Neural cell (in vitro differentiated cells): Measurements from ENCODE around the gene ABCC11. TPM values are rescaled to one million over a fixed set of nuclear protein-coding genes. Genes with fewer than 3 reads are reported as not detected.

Experiments used
- H2AFZ ChIP-seq: fragments of 200-600, 300-800 bp; sonication (generic), shearing (Covaris generic); 2 replicates; pipeline ENCODE4 v1.6.0; 2014; ENCODE audit warnings: low read depth, mild to moderate bottlenecking, antibody characterized with exemption, low read length, moderate library complexity
- H3F3A ChIP-seq: fragments of 200-600 bp; shearing (Covaris generic); 2 replicates; pipeline ENCODE4 v1.6.1; 2016; ENCODE audit warnings: mild to moderate bottlenecking, moderate library complexity, mixed read lengths, antibody characterized with exemption, low read length; ENCODE audit not compliant: insufficient read depth, poor library complexity, severe bottlenecking
- H3K27ac ChIP-seq: fragments of 200-600, 300-800 bp; sonication (generic), shearing (Covaris generic); 2 replicates; pipeline ENCODE4 v1.5.1; 2014; ENCODE audit warnings: mild to moderate bottlenecking, low read length, moderate library complexity
- H3K27me3 ChIP-seq: fragments of 300-800, 200-600 bp; sonication (generic), shearing (Covaris generic); 2 replicates; pipeline ENCODE4 v1.6.0; 2014; ENCODE audit warnings: mild to moderate bottlenecking, low read depth, low read length, moderate library complexity; ENCODE audit not compliant: insufficient read depth
- H3K36me3 ChIP-seq: fragments of 300-800, 200-600 bp; sonication (generic), shearing (Covaris generic); 2 replicates; pipeline ENCODE4 v1.5.1; 2014; ENCODE audit warnings: mild to moderate bottlenecking, antibody characterized with exemption, low read length, moderate library complexity; ENCODE audit not compliant: insufficient read depth
- H3K4me2 ChIP-seq: fragments of 300-800, 200-600 bp; sonication (generic), shearing (Covaris generic); 2 replicates; pipeline ENCODE4 v1.6.0; 2014; ENCODE audit warnings: mild to moderate bottlenecking, low read length
- H3K4me3 ChIP-seq: fragments of 300-800, 200-600 bp; sonication (generic), shearing (Covaris generic); 2 replicates; pipeline ENCODE4 v1.5.1; 2014; ENCODE audit warnings: mild to moderate bottlenecking, low read length, moderate library complexity
- H3K79me2 ChIP-seq: fragments of 200-600 bp; shearing (Covaris generic); replicated peaks from 2 replicates; pipeline ENCODE4 v1.6.0; 2014; ENCODE audit warnings: mild to moderate bottlenecking, low read length, moderate library complexity; ENCODE audit not compliant: insufficient read depth
- H3K9ac ChIP-seq: fragments of 300-800, 200-600 bp; sonication (generic), shearing (Covaris generic); 2 replicates; pipeline ENCODE4 v1.6.1; 2016; ENCODE audit warnings: mild to moderate bottlenecking, low read length, mixed read lengths
- H3K9me2 ChIP-seq: fragments of 200-600 bp; shearing (Covaris generic); 2 replicates; pipeline ENCODE4 v1.6.1; 2016; ENCODE audit warnings: mild to moderate bottlenecking, low read length, mixed read lengths; ENCODE audit not compliant: insufficient read depth
- H3K9me3 ChIP-seq: fragments of 200-600, 300-800 bp; sonication (generic), shearing (Covaris generic); 2 replicates; pipeline ENCODE4 v1.6.1; 2016; ENCODE audit warnings: mild to moderate bottlenecking, mixed run types, low read length, moderate library complexity, mixed read lengths
- H4K20me1 ChIP-seq: fragments of 200-600 bp; shearing (Covaris generic); 2 replicates; pipeline ENCODE4 v1.6.1; 2016; ENCODE audit warnings: mild to moderate bottlenecking, mixed run types; ENCODE audit not compliant: insufficient read depth
- CTCF ChIP-seq: fragments of 450-650 bp; IDR thresholded peaks from 2 replicates; pipeline ENCODE4 v1.5.1; 2014; ENCODE audit warnings: antibody characterized with exemption, mild to moderate bottlenecking, moderate library complexity; ENCODE audit not compliant: poor library complexity, severe bottlenecking
- EP300 ChIP-seq: fragments of 450-650 bp; conservative IDR thresholded peaks from 2 replicates; pipeline ENCODE4 v1.6.1; 2014; ENCODE audit warnings: antibody characterized with exemption, mild to moderate bottlenecking, moderate library complexity; ENCODE audit not compliant: poor library complexity, severe bottlenecking
- EZH2 ChIP-seq: fragments of 200-600, 300-800 bp; shearing (Covaris generic), sonication (generic); IDR thresholded peaks from 2 replicates; pipeline ENCODE4 v1.6.1; 2014; ENCODE audit warnings: antibody characterized with exemption, low read length, borderline replicate concordance, mild to moderate bottlenecking; ENCODE audit not compliant: insufficient read depth, poor library complexity, severe bottlenecking
- MXI1 ChIP-seq: fragments of 450-650 bp; conservative IDR thresholded peaks from 2 replicates; pipeline ENCODE4 v1.6.1; 2014; ENCODE audit warnings: antibody characterized with exemption, mild to moderate bottlenecking; ENCODE audit not compliant: poor library complexity, severe bottlenecking
- POLR2AphosphoS5 ChIP-seq: IDR thresholded peaks from 2 replicates; pipeline ENCODE4 v1.6.1; 2012
- RAD21 ChIP-seq: fragments of 450-650 bp; conservative IDR thresholded peaks from 2 replicates; pipeline ENCODE4 v1.6.1; 2014; ENCODE audit warnings: antibody characterized with exemption, mild to moderate bottlenecking, moderate library complexity
- REST ChIP-seq: IDR thresholded peaks from 2 replicates; pipeline ENCODE4 v1.6.1; 2012; ENCODE audit warnings: borderline replicate concordance
- SMC3 ChIP-seq: fragments of 450-650 bp; conservative IDR thresholded peaks from 2 replicates; pipeline ENCODE4 v1.6.1; 2014; ENCODE audit warnings: antibody characterized with exemption, mild to moderate bottlenecking, moderate library complexity; ENCODE audit not compliant: poor library complexity
- TAF1 ChIP-seq: IDR thresholded peaks from 2 replicates; pipeline ENCODE4 v1.6.1; 2012; ENCODE audit warnings: low read depth
- polyA plus RNA-seq: library from polyadenylated mRNA; depleted of rRNA; stranded (reverse); fragments of >200 nt; gene quantifications from 2 replicates; pipeline ENCODE4 v1.2.3, GENCODE V29; 2014

The ABCC11 gene
- polyA plus RNA-seq, 1 donor from 2014 or later: 0.14 TPM

GRCh38 chr16:48294724-48295123 is 47.4 kb upstream of the ABCC11 start:
- H3K27ac ChIP-seq: no peak overlapping the region
- H2AFZ ChIP-seq: no peak overlapping the region
- no peaks in the 10 kb centered on the region for H3K9me3 ChIP-seq
- peaks cover 6% of the 10 kb centered on the region for H3K36me3 ChIP-seq
- no peaks in the 10 kb centered on the region for H3K9me2 ChIP-seq
- H4K20me1 ChIP-seq: no peaks in the 10 kb centered on the region
- H3K79me2 ChIP-seq: no peaks in the 10 kb centered on the region
- H3K4me2 ChIP-seq: no peak overlapping the region
- H3K27me3 ChIP-seq: no peaks in the 10 kb centered on the region
- no peak overlapping the region for H3K9ac ChIP-seq
- TF ChIP-seq SMC3 (no peak), RAD21 (no peak), MXI1 (no peak), CTCF (no peak), EP300 (no peak), EZH2 (no peak), TAF1 (no peak), POLR2AphosphoS5 (no peak), REST (no peak)
- no peaks in the 10 kb centered on the region for H3F3A ChIP-seq
- H3K4me3 ChIP-seq: no peak overlapping the region

DNA sequence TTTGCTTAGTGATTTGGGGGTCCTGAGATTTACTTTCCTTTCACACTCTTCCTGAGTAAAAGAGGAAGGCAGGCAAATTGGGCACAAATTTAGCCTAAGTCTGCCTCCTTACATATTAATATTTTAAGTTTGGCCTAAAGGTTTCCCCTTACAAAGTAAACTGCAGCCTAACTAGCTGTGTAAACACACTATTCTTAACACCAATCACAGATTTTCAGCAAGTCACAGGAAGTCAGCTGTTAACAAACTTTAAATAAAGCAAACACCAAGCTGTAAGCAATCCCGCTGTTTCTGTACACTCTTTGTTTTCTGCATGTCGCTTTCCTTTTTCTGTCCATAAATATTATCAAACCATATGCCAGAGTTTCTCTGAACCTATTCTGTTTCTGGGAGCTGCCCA is 45.1 kb upstream of the ABCC11 start:
- Histone ChIP-seq H3K9ac (no peak overlapping the region), H3K9me3 (peaks cover under 1% of the 10 kb centered on the region), H3K4me3 (no peak overlapping the region), H4K20me1 (no peaks in the 10 kb centered on the region), H3K79me2 (no peaks in the 10 kb centered on the region), H3F3A (no peaks in the 10 kb centered on the region), H3K4me2 (no peak overlapping the region), H3K27ac (no peak overlapping the region), H2AFZ (no peak overlapping the region), H3K27me3 (no peaks in the 10 kb centered on the region), H3K36me3 (peaks cover 6% of the 10 kb centered on the region), H3K9me2 (no peaks in the 10 kb centered on the region)
- TF ChIP-seq RAD21: no peak
- TF ChIP-seq EZH2: no peak
- no peak for TF ChIP-seq EP300
- TF ChIP-seq MXI1: no peak
- TF ChIP-seq CTCF: no peak
- TF ChIP-seq REST: no peak
- TF ChIP-seq SMC3: no peak
- TF ChIP-seq TAF1: no peak
- no peak for TF ChIP-seq POLR2AphosphoS5
